H1 (cell line): ENCODE measurements around the gene PLGRKT. TPM values are rescaled to one million over a fixed set of nuclear protein-coding genes. Genes with fewer than 3 reads are reported as not detected.

Experiments used
- CTCF ChIA-PET: fragments of 300-600 bp; sonication (Branson Sonifier 250); formaldehyde crosslinking; loops from one replicate; lab custom pipeline; 2021; ENCODE audit not compliant: partially characterized antibody; lab: Charles Lee
- POLR2A ChIA-PET: fragments of 300-600 bp; sonication (Branson Sonifier 250); formaldehyde crosslinking; loops from one replicate; lab custom pipeline; 2021; ENCODE audit warnings: inconsistent platforms; ENCODE audit not compliant: partially characterized antibody; lab: Charles Lee
- DNase-seq, 2 experiments: peaks; one replicate each; pipeline versions ENCODE4 v3.0.0 to v3.0.0-alpha.2; 2010 to 2022; ENCODE audit warnings: low spot score in 2 of 2, low read depth in 1 of 2, mixed read lengths in 1 of 2
- FAIRE-seq: peaks from 2 replicates; lab custom pipeline; 2011; peaks lifted over from hg19 to GRCh38; lab: Jason Lieb, UNC
- H2AFZ ChIP-seq: 2 replicates; pipeline ENCODE4 v1.8.1; 2012; ENCODE audit warnings: low read length, inconsistent platforms
- H2AK5ac ChIP-seq: 2 replicates; pipeline ENCODE4 v1.6.1; 2013; ENCODE audit warnings: low read depth, low read length
- H2BK120ac ChIP-seq: replicated peaks from 2 replicates; pipeline ENCODE3; 2013; ENCODE audit warnings: low read depth, low read length, inconsistent platforms
- H2BK12ac ChIP-seq: 2 replicates; pipeline ENCODE4 v1.6.1; 2013; ENCODE audit warnings: low read depth, low read length
- H2BK15ac ChIP-seq: 2 replicates; pipeline ENCODE4 v1.6.1; 2013; ENCODE audit warnings: low read length
- H2BK20ac ChIP-seq: 2 replicates; pipeline ENCODE4 v1.6.1; 2013; ENCODE audit warnings: low read length
- H2BK5ac ChIP-seq: 2 replicates; pipeline ENCODE4 v1.6.1; 2013; ENCODE audit warnings: low read depth, low read length
- H3K14ac ChIP-seq: 2 replicates; pipeline ENCODE4 v1.6.1; 2013; ENCODE audit warnings: inconsistent platforms; ENCODE audit not compliant: insufficient read length
- H3K18ac ChIP-seq: 2 replicates; pipeline ENCODE4 v1.6.1; 2013; ENCODE audit warnings: low read length; ENCODE audit errors: extremely low read depth
- H3K23ac ChIP-seq: 2 replicates; pipeline ENCODE4 v1.6.1; 2013; ENCODE audit warnings: inconsistent platforms; ENCODE audit not compliant: insufficient read length
- H3K23me2 ChIP-seq: 2 replicates; pipeline ENCODE4 v1.6.1; 2013; ENCODE audit warnings: low read depth, low read length
- H3K27ac ChIP-seq: 2 replicates; pipeline ENCODE4 v1.6.1; 2011; ENCODE audit warnings: low read depth, low read length, inconsistent platforms
- H3K27me3 ChIP-seq, 4 experiments: replicated peaks in 1 of 4; 1 replicate in 1 of 4; 2 replicates in 3 of 4; pipeline versions ENCODE4 v1.6.1 to v1.8.1; 2011 to 2013; ENCODE audit warnings: low read length in 3 of 4, mild to moderate bottlenecking in 3 of 4, inconsistent platforms in 2 of 4, mixed read lengths in 2 of 4, moderate library complexity in 1 of 4; ENCODE audit not compliant: control insufficient read depth in 3 of 4, insufficient read depth in 3 of 4; ENCODE audit errors: extremely low read depth in 1 of 4
- H3K36me3 ChIP-seq, 4 experiments: 2 replicates each; pipeline versions ENCODE4 v1.6.1 to v1.8.1; 2011 to 2013; ENCODE audit warnings: mild to moderate bottlenecking in 4 of 4, low read length in 3 of 4, moderate library complexity in 2 of 4, control low read depth in 1 of 4, inconsistent platforms in 1 of 4; ENCODE audit not compliant: insufficient read depth in 4 of 4, control insufficient read depth in 2 of 4
- H3K4ac ChIP-seq: replicated peaks from 2 replicates; pipeline ENCODE3; 2013; ENCODE audit warnings: low read length, low read depth, mixed read lengths, inconsistent platforms; ENCODE audit not compliant: insufficient read length
- H3K4me1 ChIP-seq, 4 experiments: replicated peaks in 1 of 4; 1 replicate in 1 of 4; 2 replicates in 3 of 4; pipeline versions ENCODE4 v1.6.1 to v1.8.1; 2011 to 2013; ENCODE audit warnings: low read length in 3 of 4, inconsistent platforms in 2 of 4, mixed read lengths in 1 of 4; ENCODE audit not compliant: insufficient read depth in 4 of 4, control insufficient read depth in 3 of 4
- H3K4me2 ChIP-seq, 2 experiments: 2 replicates each; pipeline versions ENCODE4 v1.6.1 to v1.8.1; 2011 to 2013; ENCODE audit warnings: low read depth in 2 of 2, low read length in 2 of 2, control low read depth in 1 of 2, inconsistent platforms in 1 of 2, mild to moderate bottlenecking in 1 of 2; ENCODE audit not compliant: insufficient read depth in 1 of 2
- H3K4me3 ChIP-seq, 4 experiments: fragments of 200-600, 300-600 bp in 1 of 4; sonication (generic), shearing (Covaris generic), sonication (Bioruptor Twin) in 1 of 4; 2 replicates each; pipeline versions ENCODE4 v1.5.1 to v1.8.1; 2011 to 2016; ENCODE audit warnings: low read length in 4 of 4, low read depth in 3 of 4, control low read depth in 2 of 4, inconsistent platforms in 2 of 4, mild to moderate bottlenecking in 2 of 4, mixed read lengths in 1 of 4, moderate library complexity in 1 of 4; ENCODE audit not compliant: insufficient read depth in 2 of 4; ENCODE audit errors: extremely low read depth in 1 of 4
- H3K56ac ChIP-seq: replicated peaks from 2 replicates; pipeline ENCODE3; 2013; ENCODE audit warnings: low read depth, mild to moderate bottlenecking, mixed read lengths, low read length, inconsistent platforms; ENCODE audit not compliant: insufficient read length
- H3K79me1 ChIP-seq: 2 replicates; pipeline ENCODE4 v1.6.1; 2013; ENCODE audit warnings: low read depth, low read length, control low read depth
- H3K79me2 ChIP-seq, 2 experiments: 2 replicates each; pipeline versions ENCODE4 v1.6.1 to v1.8.1; 2012 to 2013; ENCODE audit warnings: low read length in 2 of 2, mild to moderate bottlenecking in 2 of 2, inconsistent platforms in 1 of 2; ENCODE audit not compliant: insufficient read depth in 2 of 2, control insufficient read depth in 1 of 2
- H3K9ac ChIP-seq, 4 experiments: replicated peaks in 1 of 4; 1 replicate in 1 of 4; 2 replicates in 3 of 4; pipeline versions ENCODE4 v1.6.1 to v1.8.1; 2011 to 2013; ENCODE audit warnings: low read depth in 3 of 4, low read length in 3 of 4, control low read depth in 2 of 4, mild to moderate bottlenecking in 2 of 4, moderate library complexity in 2 of 4, inconsistent platforms in 1 of 4; ENCODE audit errors: extremely low read depth in 1 of 4
- H3K9me3 ChIP-seq, 2 experiments: 2 replicates each; pipeline versions ENCODE4 v1.6.1 to v1.8.1; 2012 to 2013; ENCODE audit warnings: mild to moderate bottlenecking in 2 of 2, moderate library complexity in 2 of 2, control low read depth in 1 of 2, inconsistent platforms in 1 of 2, low read depth in 1 of 2, low read length in 1 of 2, mixed read lengths in 1 of 2; ENCODE audit not compliant: insufficient read depth in 2 of 2
- H4K20me1 ChIP-seq, 2 experiments: replicated peaks in 1 of 2; 2 replicates each; pipeline versions ENCODE3 to v1.8.1; 2011 to 2013; ENCODE audit warnings: inconsistent platforms in 2 of 2, low read length in 2 of 2, mild to moderate bottlenecking in 1 of 2; ENCODE audit not compliant: insufficient read depth in 2 of 2, control insufficient read depth in 1 of 2
- H4K5ac ChIP-seq: 2 replicates; pipeline ENCODE4 v1.6.1; 2013; ENCODE audit warnings: low read length, low read depth, mixed read lengths, inconsistent platforms; ENCODE audit not compliant: insufficient read length
- H4K8ac ChIP-seq: 2 replicates; pipeline ENCODE4 v1.8.0; 2013; ENCODE audit warnings: mild to moderate bottlenecking, moderate library complexity, low read length, inconsistent platforms; ENCODE audit not compliant: insufficient read depth; ENCODE audit errors: extremely low read depth
- H4K91ac ChIP-seq: replicated peaks from 2 replicates; pipeline ENCODE3; 2013; ENCODE audit warnings: low read length, mixed read lengths, inconsistent platforms; ENCODE audit not compliant: insufficient read length
- FOSL1 ChIP-seq: IDR thresholded peaks from 2 replicates; pipeline ENCODE4 v1.6.1; 2011; ENCODE audit warnings: mild to moderate bottlenecking, low read depth, low read length, moderate library complexity; ENCODE audit not compliant: insufficient read depth
- KDM1A ChIP-seq: fragments of 200-600, 300-600 bp; sonication (generic); IDR thresholded peaks from 2 replicates; pipeline ENCODE4 v1.7.1; 2016; ENCODE audit warnings: mild to moderate bottlenecking, low read length, borderline replicate concordance
- NANOG ChIP-seq: IDR thresholded peaks from 2 replicates; pipeline ENCODE4 v1.6.1; 2011; ENCODE audit warnings: low read length, low read depth, mild to moderate bottlenecking, inconsistent platforms; ENCODE audit not compliant: insufficient read depth, poor library complexity, severe bottlenecking
- POLR2AphosphoS5 ChIP-seq: IDR thresholded peaks from 2 replicates; pipeline ENCODE4 v1.6.1; 2011; ENCODE audit warnings: low read depth, low read length
- RFX5 ChIP-seq: IDR thresholded peaks from 2 replicates; pipeline ENCODE4 v1.6.1; 2011; ENCODE audit warnings: low read depth, low read length, improper control_type of control experiment, borderline replicate concordance
- SP2 ChIP-seq: IDR thresholded peaks from 2 replicates; pipeline ENCODE4 v1.6.1; 2012; ENCODE audit warnings: mild to moderate bottlenecking, low read length, inconsistent platforms
- WGBS, 2 experiments: shearing (Covaris generic) in 1 of 2; methylation state at CpG; one replicate each; pipeline versions ENCODE4 v1.1.6 to v1.1.7; 2013 to 2015; ENCODE audit warnings: low lambda C conversion rate in 2 of 2, mixed read lengths in 2 of 2, inconsistent platforms in 1 of 2, low coverage in 1 of 2, missing lambda C conversion rate in 1 of 2; ENCODE audit not compliant: insufficient replicate concordance in 2 of 2, insufficient coverage in 1 of 2, insufficient read length in 1 of 2; ENCODE audit errors: extremely low coverage in 1 of 2, missing lambda C conversion rate in 1 of 2; 5-methylcytosine and 5-hydroxymethylcytosine counted together
- polyA plus RNA-seq, 7 experiments: library from polyadenylated mRNA; depleted of rRNA in 3 of 7; stranded (reverse) in 5 of 7; unstranded in 2 of 7; fragments of >200 nt in 5 of 7; fragments of 200-250 nt in 2 of 7; gene quantifications; 1 replicate in 5 of 7; 2 replicates in 1 of 7; 4 replicates in 1 of 7; pipeline versions ENCODE4 v1.2.1 to v1.2.3, GENCODE V29; 2011 to 2013; ENCODE audit warnings: missing spikeins in 2 of 7, mixed read lengths in 2 of 7
- total RNA-seq: library from RNA; stranded (reverse); fragmentation: NEBNext Ultra II Directional; extraction: Animal tissue kit (Norgen Biotek cat#: 25700); gene quantifications from 2 replicates; pipeline ENCODE4 v1.2.1, GENCODE V29; 2021

PLGRKT gene
- total and polyA plus RNA-seq, 2 of the 8 experiments (the other 6 are each of a cell fraction or from before 2014, with no cell fraction given) = 5.4 to 15.7 TPM

DNA sequence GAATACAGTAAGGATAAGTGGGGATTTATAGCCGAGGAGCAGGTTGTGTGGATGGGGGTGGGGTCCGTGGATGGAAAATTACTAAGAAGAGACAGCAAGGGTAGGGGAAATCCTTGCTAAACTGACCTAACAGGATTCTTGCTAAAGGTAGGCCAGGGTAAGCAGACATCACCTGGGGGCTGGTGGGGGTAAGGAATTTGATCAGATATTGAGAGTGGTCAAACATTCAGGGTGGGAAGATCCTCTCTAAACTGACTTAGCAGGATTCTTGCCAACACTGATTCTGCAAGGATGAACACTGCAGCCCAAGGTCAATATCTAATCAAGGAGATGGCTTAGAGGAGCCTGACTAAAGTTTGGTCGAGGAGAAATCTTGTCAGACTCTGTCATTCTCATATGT lies 2.7 kb upstream of the PLGRKT start:
- Histone ChIP-seq H2BK20ac (no peak overlapping the region), H2AK5ac (no peak overlapping the region), H3K23me2 (peaks cover 6% of the 10 kb centered on the region; the same call in 1 of the 2 replicates), H3K4ac (no peak overlapping the region), H4K20me1 (no peaks in the 10 kb centered on the region), H2AFZ (no peak overlapping the region; the same call in 1 of the 2 replicates), H4K91ac (no peak overlapping the region), H3K9me3 (0 out of 4 replicates have a peak, but pooled peaks cover 0 to 1% of the 10 kb centered on the region in 2 experiments), H3K36me3 (peaks cover 0 to 4% (median 3%) of the 10 kb centered on the region in 4 experiments; a peak in 4 of 8 replicates), H3K14ac (no peak overlapping the region), H3K4me3 (no peak overlapping the region), H3K4me1 (peaks cover 0 to 6% (median 2%) of the 10 kb centered on the region in 4 experiments; a peak in 3 of 7 replicates), H3K79me1 (no peaks in the 10 kb centered on the region), H3K18ac (no peak overlapping the region), H2BK15ac (no peak overlapping the region), H2BK5ac (no peak overlapping the region), H3K23ac (no peak overlapping the region), H3K4me2 (no peak overlapping the region), H3K27me3 (no peaks in the 10 kb centered on the region), H2BK12ac (no peak overlapping the region), H4K5ac (no peak overlapping the region), H3K27ac (no peak overlapping the region), H2BK120ac (no peak overlapping the region), H3K9ac (no peak overlapping the region), H4K8ac (no peak overlapping the region), H3K79me2 (no peaks in the 10 kb centered on the region), H3K56ac (no peak overlapping the region)
- CTCF ChIA-PET = interaction anchor here (0.5 to 5.4 kb wide), 9 partner anchors 9 to 1332 kb away, joined by 3 to 39 read pairs (median 4); partner anchors contain the start of genes CD274 and INSL6
- TF ChIP-seq SP2 (no peak), RFX5 (no peak), POLR2AphosphoS5 (no peak), NANOG (no peak), KDM1A (no peak), FOSL1 (no peak)
- no peak for FAIRE-seq
- 90% methylated on average over 3 of the region's 3 CpGs; no CpG with 5 or more reads in 1 of the 2 experiments for WGBS, 2 experiments
- DNase-seq = no peak
- POLR2A ChIA-PET = interaction anchor here (0.5 to 0.6 kb wide), 2 partner anchors 174 to 388 kb away, joined by 3 read pairs; no protein-coding TSS in a partner anchor
